H9 (cell line): ENCODE results near the gene PRELID1. TPM values are rescaled to one million over a fixed set of nuclear protein-coding genes. Genes with fewer than 3 reads are reported as not detected.

ENCODE experiments used
- DNase-seq: peaks from one replicate; pipeline ENCODE4 v3.0.0-alpha.2; 2017
- H2AFZ ChIP-seq: one replicate; pipeline ENCODE4 v1.6.1; 2013; ENCODE audit warnings: mild to moderate bottlenecking, low read length, control low read depth, moderate library complexity
- H2AK5ac ChIP-seq: 2 replicates; pipeline ENCODE4 v1.6.1; 2013; ENCODE audit warnings: low read length, control low read depth, mixed read lengths; ENCODE audit not compliant: insufficient read length
- H2BK120ac ChIP-seq: one replicate; pipeline ENCODE4 v1.6.1; 2013; ENCODE audit warnings: low read depth, mild to moderate bottlenecking, low read length, control low read depth, inconsistent platforms; ENCODE audit not compliant: poor library complexity, severe bottlenecking
- H2BK12ac ChIP-seq: 2 replicates; pipeline ENCODE4 v1.6.1; 2013; ENCODE audit warnings: low read length, control low read depth, mixed read lengths, low read depth; ENCODE audit not compliant: insufficient read length
- H2BK15ac ChIP-seq: 2 replicates; pipeline ENCODE4 v1.6.1; 2013; ENCODE audit warnings: low read depth, low read length, control low read depth
- H2BK20ac ChIP-seq: one replicate; pipeline ENCODE4 v1.6.1; 2013; ENCODE audit warnings: low read depth, mild to moderate bottlenecking, low read length, control low read depth, inconsistent platforms; ENCODE audit not compliant: poor library complexity, severe bottlenecking
- H2BK5ac ChIP-seq: 2 replicates; pipeline ENCODE4 v1.6.1; 2013; ENCODE audit warnings: low read length, control low read depth, mixed read lengths; ENCODE audit not compliant: insufficient read length
- H3K14ac ChIP-seq: 2 replicates; pipeline ENCODE4 v1.6.1; 2013; ENCODE audit warnings: low read length, control low read depth; ENCODE audit not compliant: insufficient read depth
- H3K18ac ChIP-seq: 2 replicates; pipeline ENCODE4 v1.6.1; 2013; ENCODE audit warnings: low read depth, mild to moderate bottlenecking, mixed read lengths, low read length, control low read depth; ENCODE audit not compliant: insufficient read length
- H3K23ac ChIP-seq: 2 replicates; pipeline ENCODE4 v1.6.1; 2013; ENCODE audit warnings: low read length, control low read depth, mixed read lengths, low read depth; ENCODE audit not compliant: insufficient read length
- H3K23me2 ChIP-seq: 2 replicates; pipeline ENCODE4 v1.6.1; 2013; ENCODE audit warnings: low read depth, mild to moderate bottlenecking, mixed read lengths, low read length, control low read depth; ENCODE audit not compliant: insufficient read length, poor library complexity, severe bottlenecking
- H3K27ac ChIP-seq: 2 replicates; pipeline ENCODE4 v1.5.1; 2013; ENCODE audit warnings: low read length, control low read depth, mixed read lengths, low read depth; ENCODE audit not compliant: insufficient read length
- H3K27me3 ChIP-seq: 2 replicates; pipeline ENCODE4 v1.6.1; 2013; ENCODE audit warnings: low read length, control low read depth, inconsistent platforms; ENCODE audit not compliant: insufficient read depth
- H3K4ac ChIP-seq: 2 replicates; pipeline ENCODE4 v1.6.1; 2013; ENCODE audit warnings: low read depth, mild to moderate bottlenecking, control low read depth, inconsistent platforms, low read length, moderate library complexity
- H3K4me1 ChIP-seq: 2 replicates; pipeline ENCODE4 v1.6.1; 2013; ENCODE audit warnings: low read length, control low read depth, inconsistent platforms; ENCODE audit not compliant: insufficient read depth
- H3K4me2 ChIP-seq: 2 replicates; pipeline ENCODE4 v1.6.1; 2013; ENCODE audit warnings: low read length, control low read depth, mixed read lengths; ENCODE audit not compliant: insufficient read length, insufficient read depth
- H3K56ac ChIP-seq: 2 replicates; pipeline ENCODE4 v1.6.1; 2013; ENCODE audit warnings: low read depth, mild to moderate bottlenecking, mixed read lengths, low read length, control low read depth; ENCODE audit not compliant: insufficient read length
- H3K79me1 ChIP-seq: 2 replicates; pipeline ENCODE4 v1.6.1; 2013; ENCODE audit warnings: low read depth, mild to moderate bottlenecking, moderate library complexity, low read length, control low read depth, inconsistent platforms; ENCODE audit not compliant: insufficient read depth, poor library complexity, severe bottlenecking
- H3K79me2 ChIP-seq: 2 replicates; pipeline ENCODE4 v1.6.1; 2013; ENCODE audit warnings: low read length, control low read depth, inconsistent platforms; ENCODE audit not compliant: insufficient read depth
- H3K9ac ChIP-seq: 2 replicates; pipeline ENCODE4 v1.6.1; 2013; ENCODE audit warnings: low read length, control low read depth, mixed read lengths; ENCODE audit not compliant: insufficient read length; ENCODE audit errors: extremely low read depth
- H3K9me3 ChIP-seq: one replicate; pipeline ENCODE4 v1.6.1; 2013; ENCODE audit warnings: low read depth, low read length, inconsistent platforms; ENCODE audit not compliant: control insufficient read depth
- H3T11ph ChIP-seq: one replicate; pipeline ENCODE4 v1.6.1; 2013; ENCODE audit warnings: mild to moderate bottlenecking, low read length, control low read depth, inconsistent platforms
- H4K20me1 ChIP-seq: one replicate; pipeline ENCODE4 v1.6.1; 2013; ENCODE audit not compliant: control insufficient read depth, insufficient read length, insufficient read depth
- H4K5ac ChIP-seq: 2 replicates; pipeline ENCODE4 v1.6.1; 2013; ENCODE audit warnings: low read depth, mild to moderate bottlenecking, mixed read lengths, low read length, control low read depth; ENCODE audit not compliant: insufficient read length
- H4K8ac ChIP-seq: replicated peaks from 2 replicates; pipeline ENCODE4 v1.6.1; 2013; ENCODE audit warnings: low read length, control low read depth, mixed read lengths, low read depth; ENCODE audit not compliant: insufficient read length
- H4K91ac ChIP-seq: 2 replicates; pipeline ENCODE4 v1.6.1; 2013; ENCODE audit warnings: low read depth, mild to moderate bottlenecking, moderate library complexity, mixed read lengths, low read length, control low read depth; ENCODE audit not compliant: insufficient read length
- H3K27ac Mint-ChIP-seq, 3 experiments: 2 replicates in 2 of 3; 3 replicates in 1 of 3; pipeline ENCODE4 v1.8.0; 2020 to 2021; ENCODE audit warnings: mixed read lengths in 3 of 3, mild to moderate bottlenecking in 1 of 3, moderate library complexity in 1 of 3
- H3K27me3 Mint-ChIP-seq: 2 replicates; pipeline ENCODE4 v1.8.0; 2021; ENCODE audit warnings: low read depth, mild to moderate bottlenecking, moderate library complexity, mixed read lengths
- H3K36me3 Mint-ChIP-seq, 3 experiments: 2 replicates in 2 of 3; 3 replicates in 1 of 3; pipeline ENCODE4 v1.8.0; 2020 to 2021; ENCODE audit warnings: low read depth in 3 of 3, mixed read lengths in 3 of 3; ENCODE audit not compliant: insufficient read depth in 1 of 3
- H3K4me1 Mint-ChIP-seq, 2 experiments: 2 replicates each; pipeline ENCODE4 v1.8.0; 2020; ENCODE audit warnings: mixed read lengths in 2 of 2
- H3K4me3 Mint-ChIP-seq, 2 experiments: 2 replicates in 1 of 2; 3 replicates in 1 of 2; pipeline ENCODE4 v1.8.0; 2020 to 2021; ENCODE audit warnings: mild to moderate bottlenecking in 2 of 2, mixed read lengths in 2 of 2, moderate library complexity in 1 of 2
- H3K9me3 Mint-ChIP-seq, 2 experiments: 2 replicates in 1 of 2; 3 replicates in 1 of 2; pipeline ENCODE4 v1.8.0; 2020; ENCODE audit warnings: mild to moderate bottlenecking in 2 of 2, mixed read lengths in 2 of 2, moderate library complexity in 1 of 2
- WGBS: extraction: QIAGEN DNeasy Blood & Tissue Kit; methylation state at CpG from one replicate; pipeline ENCODE4 v1.1.7; 2013; ENCODE audit warnings: missing lambda C conversion rate, low lambda C conversion rate, mixed read lengths; ENCODE audit not compliant: insufficient read length; ENCODE audit errors: extremely low coverage; 5-methylcytosine and 5-hydroxymethylcytosine counted together
- total RNA-seq: library from RNA; stranded (reverse); gene quantifications from 2 replicates; pipeline ENCODE4 v1.2.1, GENCODE V29; 2021
- TF ChIP-seq, protein P1 (sequence below): fragments of 200-600 bp; sonication (generic); conservative IDR thresholded peaks from 3 replicates; pipeline ENCODE4 v1.8.0; 2021; ENCODE audit warnings: antibody characterized with exemption, mild to moderate bottlenecking

PRELID1 gene
- total RNA-seq, 1 experiment from 2014 or later, result 213 TPM

- H4K5ac ChIP-seq, result no peak overlapping the region
- H3K4me1 Mint-ChIP-seq, result peaks cover 5 to 6% of the 10 kb centered on the region in 2 experiments
Observed at GRCh38 chr5:177291735-177292134, 11.9 kb upstream of the PRELID1 start.

More at GRCh38 chr5:177291735-177292134, 11.9 kb upstream of the PRELID1 start:
- no peaks in the 10 kb centered on the region; the same call in 1 of the 2 replicates for H3K27me3 Mint-ChIP-seq
- Histone ChIP-seq H3K4me2 (no peak overlapping the region), H3K79me2 (no peaks in the 10 kb centered on the region; the same call in 1 of the 2 replicates), H3K18ac (no peak overlapping the region), H4K20me1 (no peaks in the 10 kb centered on the region), H3K14ac (no peak overlapping the region), H2AFZ (no peak overlapping the region), H3K23me2 (no peaks in the 10 kb centered on the region), H4K8ac (no peak overlapping the region), H2BK12ac (no peak overlapping the region), H3K23ac (no peak overlapping the region), H3K27ac (no peak overlapping the region), H3K9ac (no peak overlapping the region), H2BK5ac (no peak overlapping the region), H2AK5ac (no peak overlapping the region), H3K56ac (no peak overlapping the region), H3K27me3 (no peaks in the 10 kb centered on the region), H3K4me1 (no peaks in the 10 kb centered on the region), H3K9me3 (no peaks in the 10 kb centered on the region), H4K91ac (no peak overlapping the region), H3T11ph (no peak overlapping the region), H3K79me1 (peaks cover 4% of the 10 kb centered on the region), H2BK120ac (no peak overlapping the region), H3K4ac (no peak overlapping the region), H2BK20ac (no peak overlapping the region), H2BK15ac (no peak overlapping the region)
- no peak overlapping the region for H3K4me3 Mint-ChIP-seq
- H3K36me3 Mint-ChIP-seq, result peaks cover 54 to 94% (median 84%) of the 10 kb centered on the region in 3 experiments
- WGBS, result no CpG with 5 or more reads among the region's 7 CpGs
- TF ChIP-seq, protein P1, sequence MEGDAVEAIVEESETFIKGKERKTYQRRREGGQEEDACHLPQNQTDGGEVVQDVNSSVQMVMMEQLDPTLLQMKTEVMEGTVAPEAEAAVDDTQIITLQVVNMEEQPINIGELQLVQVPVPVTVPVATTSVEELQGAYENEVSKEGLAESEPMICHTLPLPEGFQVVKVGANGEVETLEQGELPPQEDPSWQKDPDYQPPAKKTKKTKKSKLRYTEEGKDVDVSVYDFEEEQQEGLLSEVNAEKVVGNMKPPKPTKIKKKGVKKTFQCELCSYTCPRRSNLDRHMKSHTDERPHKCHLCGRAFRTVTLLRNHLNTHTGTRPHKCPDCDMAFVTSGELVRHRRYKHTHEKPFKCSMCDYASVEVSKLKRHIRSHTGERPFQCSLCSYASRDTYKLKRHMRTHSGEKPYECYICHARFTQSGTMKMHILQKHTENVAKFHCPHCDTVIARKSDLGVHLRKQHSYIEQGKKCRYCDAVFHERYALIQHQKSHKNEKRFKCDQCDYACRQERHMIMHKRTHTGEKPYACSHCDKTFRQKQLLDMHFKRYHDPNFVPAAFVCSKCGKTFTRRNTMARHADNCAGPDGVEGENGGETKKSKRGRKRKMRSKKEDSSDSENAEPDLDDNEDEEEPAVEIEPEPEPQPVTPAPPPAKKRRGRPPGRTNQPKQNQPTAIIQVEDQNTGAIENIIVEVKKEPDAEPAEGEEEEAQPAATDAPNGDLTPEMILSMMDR, result no peak
- no peak for DNase-seq
- H3K9me3 Mint-ChIP-seq, result no peaks in the 10 kb centered on the region
- no peak overlapping the region for H3K27ac Mint-ChIP-seq
